Activated T-cell treated with anti-CD3 and anti-CD28 coated beads, Interleukin-2, amount 50 U/mL, for 1 hour (primary cell): Measurements from ENCODE around the gene ADK.

Experiments
- DNase-seq: peaks from one replicate; pipeline ENCODE4 v3.0.0-alpha.2; 2020

Gene ADK

GRCh38 chr10:74634995-74635536, 484.0 kb downstream of the ADK start:
- DNase-seq: no peak

DNA sequence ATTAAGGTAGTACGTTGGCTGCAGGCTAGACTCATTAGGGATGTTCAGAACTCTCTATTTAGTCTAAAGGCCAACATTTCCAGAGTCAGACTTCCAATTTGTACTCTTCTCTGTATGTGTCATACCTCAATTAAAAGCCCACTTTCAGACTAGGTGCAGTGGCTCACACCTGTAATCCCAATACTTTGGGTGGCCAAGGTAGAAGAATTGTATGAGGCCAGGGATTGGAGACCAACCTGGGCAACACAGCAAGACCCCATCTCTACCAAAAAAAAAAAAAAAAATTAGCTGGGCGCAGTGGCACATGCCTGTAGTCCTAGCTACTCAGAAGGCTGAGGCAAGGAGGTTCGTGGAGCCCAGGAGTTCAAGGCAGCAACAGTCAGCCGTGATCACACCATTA, 484.6 kb downstream of the ADK start:
- no peak for DNase-seq

GRCh38 chr10:74637685-74638084, 486.7 kb downstream of the ADK start:
- DNase-seq: no peak

DNA sequence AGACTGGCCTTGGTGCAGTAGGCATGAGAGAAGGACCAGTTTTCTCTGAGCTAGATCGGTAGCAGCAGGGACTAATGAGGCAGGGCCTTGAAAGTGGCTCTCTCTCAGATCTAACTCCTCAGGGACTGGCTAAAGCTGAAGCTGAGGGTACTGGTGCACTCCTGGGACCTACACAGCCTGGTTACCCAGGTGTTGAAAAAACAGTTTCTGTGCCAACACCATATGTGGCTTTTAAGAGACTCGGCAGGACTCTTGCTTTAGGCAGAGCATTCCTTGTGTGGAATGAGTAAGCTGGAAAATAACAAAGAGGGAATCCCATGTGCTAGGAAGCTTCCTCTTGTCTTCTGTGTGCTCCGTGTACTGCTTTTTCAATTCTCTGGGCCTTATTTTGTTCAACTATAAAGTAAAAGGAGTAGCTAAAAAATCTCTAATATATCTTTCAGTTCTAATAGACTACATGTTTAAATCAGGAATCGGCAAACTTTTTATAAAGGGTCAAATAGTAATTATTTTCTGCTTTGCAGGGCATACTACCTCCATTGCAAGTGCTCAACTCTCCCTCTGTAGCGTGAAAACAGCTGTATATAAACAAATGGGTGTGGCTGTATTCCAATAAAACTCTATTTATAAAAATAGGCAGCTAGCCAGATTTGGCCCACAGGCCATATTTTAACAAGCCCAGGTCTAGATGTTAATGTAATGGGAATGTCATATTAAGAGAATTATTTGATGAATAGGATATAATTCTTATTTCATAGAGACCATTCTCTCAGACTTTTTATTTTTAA, 489.3 kb downstream of the ADK start:
- DNase-seq: no peak

DNA sequence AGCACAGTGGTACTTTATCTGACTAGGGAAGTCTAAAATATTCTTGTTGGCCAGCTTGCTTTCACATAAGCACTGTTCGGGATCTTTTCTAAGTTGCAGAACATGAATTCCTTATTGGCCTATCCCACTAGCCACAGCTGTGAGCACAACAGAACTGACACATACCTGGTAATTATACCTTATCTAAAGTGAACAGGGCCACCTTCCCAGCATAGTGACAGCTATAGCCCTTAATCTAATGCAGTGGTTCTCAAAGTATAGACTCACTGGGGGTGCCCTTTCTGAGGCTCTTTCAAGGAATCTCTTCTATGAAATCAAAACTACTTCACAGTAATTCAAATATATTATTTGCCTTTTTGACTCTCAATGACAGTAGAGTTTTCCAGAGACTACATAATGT, 490.6 kb downstream of the ADK start:
- DNase-seq: no peak

GRCh38 chr10:74642901-74643595, 492.0 kb downstream of the ADK start:
- no peak for DNase-seq

DNA sequence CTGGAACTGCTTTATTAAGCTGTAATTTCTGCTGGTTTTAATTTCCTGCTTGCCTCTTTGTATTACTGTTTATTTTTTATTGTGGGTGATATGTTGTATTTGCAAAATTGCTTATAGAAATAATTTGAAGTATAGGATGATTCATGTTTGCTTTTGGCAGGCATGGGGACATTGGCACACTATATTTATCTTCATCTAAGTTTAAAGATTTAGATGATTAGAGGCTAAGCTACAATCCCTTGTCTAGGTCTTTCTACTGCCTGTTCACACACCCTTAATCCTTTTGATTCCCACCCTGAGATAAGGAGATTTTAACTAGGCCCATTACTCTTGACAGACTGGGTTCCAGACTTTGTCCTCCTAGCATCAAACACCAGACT, 492.6 kb downstream of the ADK start:
- no peak for DNase-seq

DNA sequence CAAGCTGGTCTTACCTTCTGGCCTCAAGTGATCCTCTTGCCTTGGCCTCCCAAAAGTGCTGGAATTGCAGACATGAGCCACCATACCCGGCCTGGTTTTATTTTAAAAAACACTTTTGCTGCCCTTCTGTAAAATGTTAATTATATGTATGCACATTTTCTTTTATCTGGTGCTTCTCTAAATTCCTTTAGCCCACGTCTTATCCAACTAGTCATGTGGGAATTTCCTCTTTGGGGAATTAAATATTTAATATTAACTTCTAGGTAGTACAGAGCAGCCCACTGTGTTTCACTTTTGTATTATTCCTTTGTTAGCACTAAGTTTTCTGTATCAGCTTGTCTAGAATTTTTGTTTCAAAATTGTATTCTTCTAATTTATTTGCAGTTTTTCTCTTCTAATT, 493.7 kb downstream of the ADK start:
- DNase-seq: no peak

- DNase-seq: no peak
Measured at GRCh38 chr10:74645692-74646091, 494.7 kb downstream of the ADK start.

DNA sequence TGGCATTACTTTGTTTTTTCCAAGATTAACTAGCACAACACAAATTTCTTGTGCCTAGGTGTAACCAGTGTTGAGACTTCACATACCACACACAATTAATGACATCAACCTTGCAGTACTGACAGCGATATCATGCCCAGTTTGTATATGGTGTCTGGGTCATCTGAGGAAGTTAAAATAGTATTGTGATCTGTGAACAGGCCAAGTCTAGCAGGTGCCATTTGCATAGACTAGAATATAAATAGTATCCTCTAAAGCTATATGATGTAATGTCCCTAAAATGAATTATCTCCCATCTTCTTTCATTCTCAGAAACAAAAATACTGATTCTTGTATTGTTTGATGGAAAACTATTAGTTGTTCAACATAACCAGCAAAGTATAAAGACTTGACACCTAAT, 499.6 kb downstream of the ADK start:
- no peak for DNase-seq

- no peak for DNase-seq
Measured at GRCh38 chr10:74651565-74651964, 500.5 kb downstream of the ADK start.

GRCh38 chr10:74652664-74653063, 501.6 kb downstream of the ADK start:
- DNase-seq: no peak

DNA sequence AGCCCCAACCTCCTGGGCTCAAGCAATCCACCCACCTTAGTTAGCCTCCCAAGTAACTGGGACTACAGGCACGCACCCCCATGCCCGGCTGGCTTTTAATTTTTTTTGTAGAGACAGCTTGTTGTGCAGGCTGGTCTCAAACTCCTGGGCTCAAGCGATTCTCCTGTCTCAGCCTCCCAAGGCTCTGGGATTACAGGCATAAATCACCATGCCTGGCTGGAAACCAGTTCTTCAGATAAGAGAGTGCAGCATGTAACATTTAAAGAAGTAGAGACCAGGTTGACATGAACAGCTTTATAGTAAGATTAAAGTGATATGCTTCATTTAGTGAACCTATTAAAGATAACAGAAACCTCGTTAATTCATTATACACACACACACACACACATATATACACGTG, 507.5 kb downstream of the ADK start:
- DNase-seq: no peak

- no peak for DNase-seq
Measured at GRCh38 chr10:74662635-74663034, 511.6 kb downstream of the ADK start.

DNA sequence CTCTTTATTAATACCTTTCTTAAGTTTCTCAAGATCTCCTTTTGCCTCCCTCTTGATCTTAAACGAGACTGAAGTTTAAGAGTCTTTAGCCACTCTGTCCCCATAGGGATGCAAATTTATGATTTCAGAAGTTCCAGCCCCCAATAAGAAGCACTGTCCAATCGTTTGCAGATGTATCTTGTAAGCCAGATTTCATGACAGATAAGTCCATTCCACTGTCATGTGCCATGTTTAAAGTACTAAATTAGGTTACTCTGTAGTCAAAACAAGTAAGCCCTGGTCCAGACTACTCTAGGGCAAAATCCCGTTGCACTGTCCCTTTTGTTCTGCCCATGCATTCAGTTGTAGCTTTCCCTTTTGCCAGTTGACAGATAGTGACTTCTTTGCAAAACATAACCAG, 518.2 kb downstream of the ADK start:
- DNase-seq: no peak

- no peak for DNase-seq
Measured at GRCh38 chr10:74671716-74672115, 520.7 kb downstream of the ADK start.

GRCh38 chr10:74672430-74673165, 521.6 kb downstream of the ADK start:
- DNase-seq: no peak

GRCh38 chr10:74674927-74675326, 523.9 kb downstream of the ADK start:
- DNase-seq: no peak

- no peak for DNase-seq
Measured at GRCh38 chr10:74675484-74675883, 524.5 kb downstream of the ADK start.

- DNase-seq: no peak
Measured at GRCh38 chr10:74677951-74678350, 526.9 kb downstream of the ADK start.

GRCh38 chr10:74681917-74682627, 531.1 kb downstream of the ADK start:
- DNase-seq: no peak

DNA sequence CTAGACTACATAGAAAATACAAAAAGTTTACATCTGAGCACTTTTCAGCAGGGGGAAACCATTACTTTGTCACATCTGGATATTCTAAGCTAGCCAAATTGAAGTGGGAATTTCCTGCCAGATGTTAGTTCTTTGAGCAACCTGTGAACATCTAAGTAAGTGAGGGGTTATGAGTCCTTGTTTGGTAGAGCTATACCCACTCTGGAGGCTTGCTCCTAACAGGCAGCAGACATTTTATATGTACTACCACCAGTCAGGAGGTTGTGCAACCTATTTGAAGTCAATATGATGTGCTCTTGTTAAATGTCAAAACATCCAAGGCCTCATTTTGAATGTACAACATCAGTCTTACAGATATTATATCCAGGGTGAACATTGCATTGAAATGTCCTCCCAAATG, 532.0 kb downstream of the ADK start:
- no peak for DNase-seq
